ENCODE results near the gene SP8. TPM values are rescaled to one million over a fixed set of nuclear protein-coding genes. Genes with fewer than 3 reads are reported as not detected.
"Not testable (repeated sequence)": the region's sequence is repeated elsewhere in the genome, so short reads cannot be mapped to it uniquely, and the experiment has no call there.

SP8 gene
- total RNA-seq, 2 donors from 2014 or later, result not detected

GRCh38 chr7:20831451-20831850, 44.8 kb upstream of the SP8 start:
- Histone ChIP-seq H3K4me1 (no peaks in the 10 kb centered on the region), H3K27me3 (no peaks in the 10 kb centered on the region), H3K27ac (no peak overlapping the region), H3K36me3 (replicated peaks in 1 of 2; ENCODE audit: insufficient read depth in 1 of 2, low read depth in 2 of 2) (no peaks in the 10 kb centered on the region), H3K4me3 (no peak overlapping the region), H3K9me3 (no peaks in the 10 kb centered on the region)
- DNase-seq (no peak), ATAC-seq (no peak)
- intact Hi-C loops (cut with DNase I), result no loop called here
- TF ChIP-seq CTCF (IDR thresholded peaks at IDR 0.05) (no peak), POLR2A (IDR thresholded peaks at IDR 0.05) (no peak)

GRCh38 chr7:20828947-20829346, 42.3 kb upstream of the SP8 start:
- Histone ChIP-seq H3K4me3 (no peak overlapping the region), H3K4me1 (no peaks in the 10 kb centered on the region), H3K27ac (no peak overlapping the region), H3K9me3 (no peaks in the 10 kb centered on the region), H3K27me3 (no peaks in the 10 kb centered on the region), H3K36me3 (replicated peaks in 1 of 2; ENCODE audit: insufficient read depth in 1 of 2, low read depth in 2 of 2) (no peaks in the 10 kb centered on the region)
- ATAC-seq (no peak), DNase-seq (no peak)
- intact Hi-C loops (cut with DNase I), result no loop called here
- WGBS, 2 donors, result 42 to 56% methylated on average over 3 of the region's 3 CpGs
- TF ChIP-seq CTCF (IDR thresholded peaks at IDR 0.05) (no peak), POLR2A (IDR thresholded peaks at IDR 0.05) (no peak)

GRCh38 chr7:20827172-20827571, 40.5 kb upstream of the SP8 start:
- intact Hi-C loops (cut with DNase I), result no loop called here
- TF ChIP-seq POLR2A (IDR thresholded peaks at IDR 0.05) (no peak), CTCF (IDR thresholded peaks at IDR 0.05) (no peak)
- 73 to 79% methylated on average over 9 of the region's 9 CpGs for WGBS, 2 donors

GRCh38 chr7:20826243-20826642, 39.6 kb upstream of the SP8 start:
- Histone ChIP-seq H3K9me3 (no peaks in the 10 kb centered on the region), H3K4me1 (no peaks in the 10 kb centered on the region), H3K27me3 (no peaks in the 10 kb centered on the region), H3K27ac (no peak overlapping the region), H3K36me3 (replicated peaks in 1 of 2; ENCODE audit: insufficient read depth in 1 of 2, low read depth in 2 of 2) (no peaks in the 10 kb centered on the region), H3K4me3 (no peak overlapping the region)
- 40 to 46% methylated on average over 3 of the region's 3 CpGs for WGBS, 2 donors
- no peak for TF ChIP-seq POLR2A (IDR thresholded peaks at IDR 0.05)
- ATAC-seq (no peak), DNase-seq (no peak)
- intact Hi-C loops (cut with DNase I), result no loop called here

More at GRCh38 chr7:20827172-20827571, 40.5 kb upstream of the SP8 start:
- H3K27ac ChIP-seq, result no peak overlapping the region
- no peaks in the 10 kb centered on the region for H3K27me3 ChIP-seq
- no peaks in the 10 kb centered on the region for H3K36me3 ChIP-seq (replicated peaks in 1 of 2; ENCODE audit: insufficient read depth in 1 of 2, low read depth in 2 of 2)
- H3K4me1 ChIP-seq, result no peaks in the 10 kb centered on the region
- H3K9me3 ChIP-seq, result no peaks in the 10 kb centered on the region
- ATAC-seq (no peak), DNase-seq (no peak)
- H3K4me3 ChIP-seq, result no peak overlapping the region

GRCh38 chr7:20825555-20825954, 38.9 kb upstream of the SP8 start:
- DNase-seq (no peak), ATAC-seq (no peak)
- Histone ChIP-seq H3K9me3 (no peaks in the 10 kb centered on the region), H3K27ac (no peak overlapping the region), H3K36me3 (replicated peaks in 1 of 2; ENCODE audit: insufficient read depth in 1 of 2, low read depth in 2 of 2) (no peaks in the 10 kb centered on the region), H3K27me3 (no peaks in the 10 kb centered on the region), H3K4me1 (no peaks in the 10 kb centered on the region), H3K4me3 (no peak overlapping the region)
- intact Hi-C loops (cut with DNase I), result no loop called here
- 79 to 82% methylated on average over 2 of the region's 2 CpGs for WGBS, 2 donors
- TF ChIP-seq CTCF (IDR thresholded peaks at IDR 0.05) (no peak), POLR2A (IDR thresholded peaks at IDR 0.05) (no peak)

GRCh38 chr7:20821390-20821789, 34.7 kb upstream of the SP8 start:
- ATAC-seq; DNase-seq; H3K27me3 ChIP-seq; H3K4me3 ChIP-seq; intact Hi-C loops (cut with DNase I); H3K27ac ChIP-seq; H3K36me3 ChIP-seq (replicated peaks in 1 of 2; ENCODE audit: insufficient read depth in 1 of 2, low read depth in 2 of 2); H3K9me3 ChIP-seq; H3K4me1 ChIP-seq: not testable (repeated sequence)
- 82 to 83% methylated on average over 3 of the region's 3 CpGs for WGBS, 2 donors

Data from body of pancreas (tissue), 4 donors.